Peyer's patch (tissue), 4 donors: Measurements from ENCODE around the gene GALNT9. TPM values are rescaled to one million over a fixed set of nuclear protein-coding genes. Genes with fewer than 3 reads are reported as not detected.
A peak's percentile ranks its signal among the peaks of the same experiment; 100 is the strongest.

Experiments used
- DNase-seq, 3 donors: peaks; one replicate each; pipeline ENCODE4 v3.0.0-alpha.2; 2017 to 2019
- H3K27ac ChIP-seq, 4 donors: fragments of 200-600 bp; sonication (generic); one replicate each; pipeline ENCODE4 v1.5.1; 2016 to 2019
- H3K27me3 ChIP-seq, 2 donors: fragments of 200-600 bp; sonication (generic); one replicate each; pipeline ENCODE4 v1.5.1; 2019
- H3K36me3 ChIP-seq, 3 donors: fragments of 200-600 bp; sonication (generic); one replicate each; pipeline ENCODE4 v1.5.1; 2016 to 2019
- H3K4me1 ChIP-seq, 4 donors: fragments of 200-600 bp; sonication (generic); one replicate each; pipeline ENCODE4 v1.5.1; 2016 to 2019
- H3K4me3 ChIP-seq, 4 donors: fragments of 200-600 bp; sonication (generic); 1 replicate in 3 of 4; 2 replicates in 1 of 4; pipeline ENCODE4 v1.5.1; 2016 to 2019; ENCODE audit warnings: mild to moderate bottlenecking in 1 of 4
- H3K9me3 ChIP-seq, 4 donors: fragments of 200-600 bp; sonication (generic); one replicate each; pipeline ENCODE4 v1.5.1; 2016 to 2019; ENCODE audit warnings: mild to moderate bottlenecking in 1 of 4
- CTCF ChIP-seq, 6 experiments: fragments of 450-650 bp in 4 of 6; fragments of 200-600 bp in 2 of 6; sonication (generic) in 1 of 6; IDR thresholded peaks; one replicate each; pipeline ENCODE4 v1.5.1; 2017 to 2019; ENCODE audit warnings: antibody characterized with exemption in 6 of 6, mild to moderate bottlenecking in 3 of 6, moderate library complexity in 1 of 6
- POLR2A ChIP-seq, 2 donors: fragments of 450-650 bp; IDR thresholded peaks; one replicate each; pipeline ENCODE4 v1.5.1; 2017; ENCODE audit warnings: antibody characterized with exemption in 2 of 2, mild to moderate bottlenecking in 2 of 2, moderate library complexity in 2 of 2
- total RNA-seq, 4 donors: library from RNA; depleted of rRNA; stranded (reverse); fragments of >200 nt; gene quantifications; one replicate each; pipeline ENCODE4 v1.1.0, GENCODE V29; 2016

The GALNT9 gene
- total RNA-seq, 4 donors from 2014 or later: not detected

GRCh38 chr12:132287391-132288238 lies 41.8 kb downstream of the GALNT9 start:
- Histone ChIP-seq H3K4me1 (peaks cover 0 to 11% (median 0%) of the 10 kb centered on the region in 4 donors), H3K36me3 (no peaks in the 10 kb centered on the region), H3K4me3 (no peak overlapping the region), H3K27ac (no peak overlapping the region), H3K9me3 (no peaks in the 10 kb centered on the region), H3K27me3 (no peaks in the 10 kb centered on the region)
- DNase-seq: no peak
- TF ChIP-seq POLR2A (IDR thresholded peaks at IDR 0.05): no peak
- no peak for TF ChIP-seq CTCF (IDR thresholded peaks at IDR 0.05)

- TF ChIP-seq CTCF (IDR thresholded peaks at IDR 0.05): no peak
- no peak for TF ChIP-seq POLR2A (IDR thresholded peaks at IDR 0.05)
- no peak for DNase-seq
- Histone ChIP-seq H3K27ac (no peak overlapping the region), H3K27me3 (no peaks in the 10 kb centered on the region), H3K9me3 (no peaks in the 10 kb centered on the region), H3K4me1 (peaks cover 0 to 11% (median 0%) of the 10 kb centered on the region in 4 donors), H3K36me3 (no peaks in the 10 kb centered on the region), H3K4me3 (no peak overlapping the region)
Observed at GRCh38 chr12:132286912-132287311, 42.5 kb downstream of the GALNT9 start.

- H3K27ac ChIP-seq: no peak overlapping the region
Observed at GRCh38 chr12:132285991-132286681, 43.3 kb downstream of the GALNT9 start.

GRCh38 chr12:132284827-132285741 lies 44.3 kb downstream of the GALNT9 start:
- Histone ChIP-seq H3K36me3 (no peaks in the 10 kb centered on the region), H3K27ac (no peak overlapping the region), H3K4me3 (no peak overlapping the region), H3K27me3 (no peaks in the 10 kb centered on the region), H3K4me1 (peaks cover 0 to 11% (median 0%) of the 10 kb centered on the region in 4 donors), H3K9me3 (no peaks in the 10 kb centered on the region)
- no peak for TF ChIP-seq CTCF (IDR thresholded peaks at IDR 0.05)
- TF ChIP-seq POLR2A (IDR thresholded peaks at IDR 0.05): no peak
- no peak for DNase-seq

More at GRCh38 chr12:132285991-132286681, 43.3 kb downstream of the GALNT9 start:
- TF ChIP-seq CTCF (IDR thresholded peaks at IDR 0.05) (no peak), POLR2A (IDR thresholded peaks at IDR 0.05) (no peak)
- Histone ChIP-seq H3K27me3 (no peaks in the 10 kb centered on the region), H3K4me1 (peaks cover 0 to 11% (median 0%) of the 10 kb centered on the region in 4 donors), H3K36me3 (no peaks in the 10 kb centered on the region), H3K9me3 (no peaks in the 10 kb centered on the region), H3K4me3 (peak overlapping the region in 1 of 4 donors; percentile 29)
- DNase-seq: peak in 2 of 3 donors; percentile 54 to 61
